Dendritic cell treated with granulocyte-macrophage colony-stimulating factor and Interleukin-4, amounts not matched to agents 40 ng/mL and 50 ng/mL, for 4 days (primary cell): ENCODE results near the gene NFIX.

Experiments used
- H3K27ac Mint-ChIP-seq: one replicate; pipeline ENCODE4 v1.8.0; 2022; ENCODE audit warnings: mild to moderate bottlenecking, mixed read lengths
- H3K27me3 Mint-ChIP-seq: one replicate; pipeline ENCODE4 v1.8.0; 2022; ENCODE audit warnings: mild to moderate bottlenecking, mixed read lengths
- H3K36me3 Mint-ChIP-seq: one replicate; pipeline ENCODE4 v1.8.0; 2022; ENCODE audit warnings: low read depth, mixed read lengths
- H3K4me1 Mint-ChIP-seq: one replicate; pipeline ENCODE4 v1.8.0; 2022; ENCODE audit warnings: low read depth, mixed read lengths
- H3K4me3 Mint-ChIP-seq: one replicate; pipeline ENCODE4 v1.8.0; 2022; ENCODE audit warnings: mild to moderate bottlenecking, moderate library complexity, mixed read lengths
- H3K9me3 Mint-ChIP-seq: one replicate; pipeline ENCODE4 v1.8.0; 2022; ENCODE audit warnings: mixed read lengths
- intact Hi-C: fragments of 100-400 bp; cut with micrococcal nuclease; formaldehyde crosslinking; loops from one replicate; pipeline ENCODE4 v1.15.0; 2022

NFIX gene

DNA sequence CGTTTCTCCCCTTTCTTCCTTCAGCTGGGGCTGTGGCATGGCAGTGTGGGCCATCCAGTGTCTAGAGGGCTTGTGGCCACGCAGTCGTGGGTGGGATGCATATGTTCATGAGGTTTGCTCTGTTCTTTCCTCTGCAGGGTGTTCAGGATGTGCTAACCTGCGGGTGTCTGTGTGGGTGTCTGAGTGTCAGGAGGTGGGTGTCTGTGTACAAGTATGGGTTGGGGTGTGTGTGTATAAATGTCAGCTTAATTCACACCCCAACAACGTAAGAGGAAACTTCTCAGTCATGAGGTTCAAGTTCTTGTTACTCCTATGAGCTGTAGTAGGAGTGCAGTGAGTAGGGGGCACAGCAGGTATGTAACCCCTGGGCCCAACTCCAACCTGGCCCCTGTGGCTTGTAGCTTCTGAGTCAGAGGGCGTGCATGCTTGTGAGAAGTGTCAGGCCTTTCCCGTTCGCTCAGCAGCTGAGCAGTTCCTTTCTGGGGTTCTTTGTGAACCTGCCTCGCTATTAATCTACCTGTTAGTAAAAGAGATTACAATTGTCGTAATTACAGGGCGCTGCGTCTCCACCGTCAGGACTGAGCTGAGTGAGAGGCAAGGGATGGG, 49.1 kb downstream of the NFIX start:
- no peak overlapping the region for H3K27ac Mint-ChIP-seq

GRCh38 chr19:13045812-13046211, 50.5 kb downstream of the NFIX start:
- peaks cover under 1% of the 10 kb centered on the region for H3K27me3 Mint-ChIP-seq
- H3K4me3 Mint-ChIP-seq = no peak overlapping the region
- no peaks in the 10 kb centered on the region for H3K36me3 Mint-ChIP-seq
- intact Hi-C loops = no loop called here
- no peak overlapping the region for H3K27ac Mint-ChIP-seq
- H3K9me3 Mint-ChIP-seq = no peaks in the 10 kb centered on the region
- H3K4me1 Mint-ChIP-seq = no peaks in the 10 kb centered on the region

More for the DNA sequence above, 49.1 kb downstream of the NFIX start:
- H3K4me1 Mint-ChIP-seq = no peaks in the 10 kb centered on the region
- no peaks in the 10 kb centered on the region for H3K9me3 Mint-ChIP-seq
- H3K27me3 Mint-ChIP-seq = no peaks in the 10 kb centered on the region
- intact Hi-C loops = no loop called here
- no peak overlapping the region for H3K4me3 Mint-ChIP-seq
- no peaks in the 10 kb centered on the region for H3K36me3 Mint-ChIP-seq

GRCh38 chr19:13047374-13047773, 52.1 kb downstream of the NFIX start:
- no peaks in the 10 kb centered on the region for H3K9me3 Mint-ChIP-seq
- peaks cover 11% of the 10 kb centered on the region for H3K4me1 Mint-ChIP-seq
- intact Hi-C loops = no loop called here
- no peaks in the 10 kb centered on the region for H3K36me3 Mint-ChIP-seq
- H3K27ac Mint-ChIP-seq = no peak overlapping the region
- no peak overlapping the region for H3K4me3 Mint-ChIP-seq
- peaks cover 13% of the 10 kb centered on the region for H3K27me3 Mint-ChIP-seq

GRCh38 chr19:13050274-13050673, 55.0 kb downstream of the NFIX start:
- H3K4me3 Mint-ChIP-seq = no peak overlapping the region
- peaks cover 18% of the 10 kb centered on the region for H3K4me1 Mint-ChIP-seq
- no peaks in the 10 kb centered on the region for H3K9me3 Mint-ChIP-seq
- intact Hi-C loops = no loop called here
- no peaks in the 10 kb centered on the region for H3K36me3 Mint-ChIP-seq
- H3K27ac Mint-ChIP-seq = no peak overlapping the region
- peaks cover 28% of the 10 kb centered on the region for H3K27me3 Mint-ChIP-seq

DNA sequence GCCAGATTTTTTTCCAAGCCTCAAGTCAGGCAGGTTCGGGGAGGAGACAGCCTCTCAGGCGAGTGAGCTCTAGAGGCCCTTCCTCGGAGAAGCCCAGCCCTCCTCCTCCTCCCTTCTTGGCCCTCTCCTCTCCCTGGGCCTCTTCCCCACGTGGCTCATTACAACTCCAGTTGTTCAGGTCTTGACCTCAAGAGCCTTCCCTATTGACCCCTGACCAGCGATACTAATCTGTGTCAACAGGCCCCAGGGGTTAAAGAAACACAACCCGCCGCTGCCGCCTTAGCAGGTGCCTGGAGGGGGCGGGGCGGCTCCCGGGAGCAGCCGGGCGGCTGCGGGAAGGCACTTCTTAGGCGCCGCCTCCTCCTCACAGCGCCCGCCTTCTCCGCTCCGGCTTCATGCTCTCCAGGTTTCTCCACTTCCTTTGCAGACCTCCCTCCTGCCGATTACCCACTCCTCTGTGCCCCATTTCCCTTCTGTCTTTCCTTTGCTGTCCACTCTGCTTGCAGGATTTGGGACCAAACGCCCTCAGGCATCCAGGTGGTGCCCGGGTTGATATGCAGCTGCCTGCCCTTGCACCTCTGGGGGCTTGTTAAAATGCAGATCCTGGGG, 56.4 kb downstream of the NFIX start:
- no peak overlapping the region for H3K27ac Mint-ChIP-seq
- H3K4me3 Mint-ChIP-seq = peak overlapping the region; percentile 41
- peaks cover 36% of the 10 kb centered on the region for H3K27me3 Mint-ChIP-seq
- peaks cover 22% of the 10 kb centered on the region for H3K4me1 Mint-ChIP-seq
- no peaks in the 10 kb centered on the region for H3K36me3 Mint-ChIP-seq
- intact Hi-C loops = no loop called here
- no peaks in the 10 kb centered on the region for H3K9me3 Mint-ChIP-seq

- no peak overlapping the region for H3K27ac Mint-ChIP-seq
- intact Hi-C loops = no loop called here
- H3K4me3 Mint-ChIP-seq = no peak overlapping the region
- H3K36me3 Mint-ChIP-seq = no peaks in the 10 kb centered on the region
- H3K27me3 Mint-ChIP-seq = peaks cover 36% of the 10 kb centered on the region
- H3K9me3 Mint-ChIP-seq = no peaks in the 10 kb centered on the region
- peaks cover 22% of the 10 kb centered on the region for H3K4me1 Mint-ChIP-seq
Observed at GRCh38 chr19:13052447-13053175, 57.3 kb downstream of the NFIX start.

GRCh38 chr19:13053238-13053637, 58.0 kb downstream of the NFIX start:
- H3K27ac Mint-ChIP-seq = no peak overlapping the region
- peaks cover 36% of the 10 kb centered on the region for H3K27me3 Mint-ChIP-seq
- H3K4me1 Mint-ChIP-seq = peaks cover 22% of the 10 kb centered on the region
- no peak overlapping the region for H3K4me3 Mint-ChIP-seq
- H3K9me3 Mint-ChIP-seq = no peaks in the 10 kb centered on the region
- no peaks in the 10 kb centered on the region for H3K36me3 Mint-ChIP-seq
- intact Hi-C loops = no loop called here

GRCh38 chr19:13053761-13054625, 58.7 kb downstream of the NFIX start:
- H3K4me3 Mint-ChIP-seq = no peak overlapping the region
- H3K9me3 Mint-ChIP-seq = no peaks in the 10 kb centered on the region
- H3K27me3 Mint-ChIP-seq = peaks cover 38% of the 10 kb centered on the region
- H3K27ac Mint-ChIP-seq = no peak overlapping the region
- intact Hi-C loops = no loop called here
- H3K36me3 Mint-ChIP-seq = no peaks in the 10 kb centered on the region
- peaks cover 22% of the 10 kb centered on the region for H3K4me1 Mint-ChIP-seq

- intact Hi-C loops = no loop called here
- Mint-ChIP-seq H3K36me3 (no peaks in the 10 kb centered on the region), H3K4me1 (peaks cover 22% of the 10 kb centered on the region), H3K27ac (no peak overlapping the region), H3K27me3 (peaks cover 42% of the 10 kb centered on the region), H3K9me3 (no peaks in the 10 kb centered on the region), H3K4me3 (no peak overlapping the region)
Observed at GRCh38 chr19:13054626-13055212, 59.4 kb downstream of the NFIX start.

GRCh38 chr19:13055213-13056051, 60.2 kb downstream of the NFIX start:
- peaks cover 22% of the 10 kb centered on the region for H3K4me1 Mint-ChIP-seq
- H3K36me3 Mint-ChIP-seq = no peaks in the 10 kb centered on the region
- no peaks in the 10 kb centered on the region for H3K9me3 Mint-ChIP-seq
- H3K27ac Mint-ChIP-seq = no peak overlapping the region
- peaks cover 47% of the 10 kb centered on the region for H3K27me3 Mint-ChIP-seq
- intact Hi-C loops = no loop called here
- no peak overlapping the region for H3K4me3 Mint-ChIP-seq

DNA sequence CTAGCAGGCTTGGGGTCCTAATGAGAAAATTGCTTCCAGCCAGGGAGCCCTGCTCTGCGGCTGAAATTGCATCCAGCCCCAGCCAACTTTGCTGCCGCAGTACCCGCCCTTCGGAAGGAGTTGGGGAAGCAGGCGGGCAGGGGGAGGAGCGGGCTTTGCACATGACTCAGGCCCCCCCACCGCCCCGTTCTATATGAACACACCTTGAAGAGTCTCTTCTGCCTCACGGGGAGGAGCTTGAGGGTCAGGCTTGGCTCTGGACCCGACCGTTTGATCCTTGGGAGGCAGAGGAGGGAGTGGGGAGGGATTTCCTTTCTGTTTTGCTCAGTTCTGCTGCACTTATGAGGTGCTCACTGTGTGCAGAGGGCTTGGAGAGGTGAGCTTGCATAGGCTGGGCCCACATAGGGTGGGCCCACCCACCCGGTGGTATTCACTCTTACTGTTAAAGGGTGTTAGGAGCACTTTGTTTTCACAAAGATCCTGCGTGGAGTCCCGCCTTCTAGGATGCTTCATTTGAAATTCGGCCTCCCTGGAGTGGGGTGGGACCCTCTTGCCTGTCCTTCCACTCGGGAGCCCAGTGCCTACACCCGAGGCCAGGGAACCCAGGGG, 60.9 kb downstream of the NFIX start:
- Mint-ChIP-seq H3K27me3 (peaks cover 50% of the 10 kb centered on the region), H3K36me3 (no peaks in the 10 kb centered on the region), H3K4me1 (peaks cover 27% of the 10 kb centered on the region), H3K9me3 (no peaks in the 10 kb centered on the region), H3K27ac (no peak overlapping the region), H3K4me3 (no peak overlapping the region)
- intact Hi-C loops = no loop called here

DNA sequence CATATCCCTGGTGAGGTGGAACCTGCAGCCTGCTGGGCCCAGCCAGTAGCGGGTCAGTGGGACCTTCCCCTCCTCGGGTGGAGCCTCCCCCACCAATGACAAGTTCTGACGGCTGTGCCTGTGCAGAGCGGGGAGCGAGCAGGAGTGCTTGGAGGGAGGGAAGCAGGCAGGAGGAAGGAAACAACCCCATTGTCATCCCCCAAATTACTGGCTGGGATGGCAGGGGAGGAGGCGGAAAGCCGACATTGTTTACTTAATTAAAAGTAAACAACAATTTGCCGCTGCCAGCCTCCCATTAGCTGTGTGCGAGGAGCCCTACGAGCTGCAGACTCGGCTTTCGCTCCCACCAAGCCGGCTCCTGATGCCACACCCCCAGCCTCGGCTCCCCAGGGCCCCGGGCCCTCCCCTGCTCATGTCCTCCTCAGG, 61.9 kb downstream of the NFIX start:
- Mint-ChIP-seq H3K4me3 (no peak overlapping the region), H3K4me1 (peaks cover 17% of the 10 kb centered on the region), H3K27me3 (peaks cover 48% of the 10 kb centered on the region), H3K36me3 (no peaks in the 10 kb centered on the region), H3K27ac (no peak overlapping the region), H3K9me3 (no peaks in the 10 kb centered on the region)
- intact Hi-C loops = no loop called here

- intact Hi-C loops = no loop called here
- Mint-ChIP-seq H3K9me3 (no peaks in the 10 kb centered on the region), H3K4me3 (no peak overlapping the region), H3K36me3 (no peaks in the 10 kb centered on the region), H3K27me3 (peaks cover 51% of the 10 kb centered on the region), H3K4me1 (peaks cover 16% of the 10 kb centered on the region), H3K27ac (no peak overlapping the region)
Observed at GRCh38 chr19:13057744-13058143, 62.5 kb downstream of the NFIX start.
